Measurements from ENCODE around the gene ATP6V1C2. TPM values are rescaled to one million over a fixed set of nuclear protein-coding genes. Genes with fewer than 3 reads are reported as not detected.
"Not testable (repeated sequence)": the region's sequence is repeated elsewhere in the genome, so short reads cannot be mapped to it uniquely, and the experiment has no call there.

Gene ATP6V1C2
- total RNA-seq, 1 experiment from 2014 or later, result 2.0 TPM

- H3K27me3 ChIP-seq (ENCODE audit: insufficient read depth, low read length), result no peaks in the 10 kb centered on the region
- peaks cover 87% of the 10 kb centered on the region for H3K79me2 ChIP-seq (ENCODE audit: insufficient read depth, low read length)
- no peaks in the 10 kb centered on the region for H3K9me2 ChIP-seq (ENCODE audit: insufficient read depth)
- no peaks in the 10 kb centered on the region for H3K9me3 ChIP-seq (ENCODE audit: control insufficient read depth in 1 of 2, insufficient read depth in 1 of 2, low read depth in 1 of 2, low read length in 2 of 2)
- no peak overlapping the region for H3K9ac ChIP-seq (ENCODE audit: low read length)
- no peak overlapping the region for H3K27ac ChIP-seq (ENCODE audit: low read depth, low read length)
- intact Hi-C loops (cut with micrococcal nuclease), result no loop called here
- TF ChIP-seq FOSL1 (IDR thresholded peaks at IDR 0.05; ENCODE audit: low read depth) (no peak), ZBTB33 (IDR thresholded peaks at IDR 0.05; ENCODE audit: extremely low read depth, insufficient replicate concordance, low read length) (no peak), CTCF (IDR thresholded peaks at IDR 0.05 in 2 of 3, conservative IDR thresholded peaks at IDR 0.05 in 1 of 3; ENCODE audit: borderline replicate concordance in 1 of 3, insufficient read depth in 1 of 3, low read depth in 2 of 3, low read length in 2 of 3) (no peak)
- ChIA-PET RAD21 (ENCODE audit: low non-redundant PET in 1 of 2, low total read pairs in 2 of 2, uncharacterized antibody in 2 of 2, unreplicated experiment in 2 of 2) (no interaction called here), POLR2A (no interaction called here), CTCF (interaction anchor here (1.4 kb wide), 1 partner anchor 17 kb away, joined by 4 read pairs; no protein-coding TSS in a partner anchor)
- DNase-seq (ENCODE audit: low read depth, low spot score) (no peak), ATAC-seq (no peak)
- no TSS peak for BruUV-seq (replicated peaks)
- H4K20me1 ChIP-seq (ENCODE audit: insufficient read depth), result peaks cover 14% of the 10 kb centered on the region; the same call in 1 of the 2 replicates
- H2AFZ ChIP-seq (ENCODE audit: low read depth, low read length, poor library complexity, severe bottlenecking), result no peak overlapping the region
- H3K4me1 ChIP-seq (ENCODE audit: control insufficient read depth in 1 of 2, insufficient read depth in 2 of 2, low read length in 2 of 2), result no peaks in the 10 kb centered on the region
- H3K4me2 ChIP-seq (ENCODE audit: low read length), result no peak overlapping the region
- H3K4me3 ChIP-seq (replicated peaks in 1 of 2; ENCODE audit: low read depth in 1 of 2, low read length in 2 of 2), result no peak overlapping the region
- H3K36me3 ChIP-seq (ENCODE audit: control insufficient read depth in 1 of 2, insufficient read depth in 2 of 2, low read length in 2 of 2), result peaks cover 32 to 39% of the 10 kb centered on the region in 2 experiments
Observed at GRCh38 chr2:10800163-10800562, 78.7 kb downstream of the ATP6V1C2 start.

DNA sequence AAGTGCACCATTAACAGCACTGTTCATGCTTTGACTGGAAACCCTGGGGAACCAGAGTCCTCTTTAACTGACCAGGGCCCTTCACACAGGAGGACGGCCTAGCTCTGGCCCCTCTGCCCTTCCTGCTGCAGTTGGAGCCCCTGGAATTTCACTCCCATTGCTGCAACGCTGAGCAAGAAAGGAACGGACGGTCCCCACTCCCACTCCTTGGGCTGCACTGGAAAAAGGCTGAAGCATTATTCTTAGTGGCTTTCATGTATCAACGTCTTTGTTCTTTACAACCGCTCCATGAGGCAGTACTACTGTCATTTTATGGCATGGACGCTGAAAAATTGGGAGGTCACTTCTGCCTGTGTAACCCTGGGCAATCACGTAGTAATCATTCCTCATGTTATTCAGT, 81.2 kb downstream of the ATP6V1C2 start:
- DNase-seq (ENCODE audit: low read depth, low spot score) (no peak), ATAC-seq (no peak)
- no TSS peak for BruUV-seq (replicated peaks)
- Histone ChIP-seq H3K36me3 (ENCODE audit: control insufficient read depth in 1 of 2, insufficient read depth in 2 of 2, low read length in 2 of 2) (peaks cover 16 to 24% of the 10 kb centered on the region in 2 experiments), H3K27ac (ENCODE audit: low read depth, low read length) (no peak overlapping the region), H3K79me2 (ENCODE audit: insufficient read depth, low read length) (peaks cover 83% of the 10 kb centered on the region), H3K4me3 (replicated peaks in 1 of 2; ENCODE audit: low read depth in 1 of 2, low read length in 2 of 2) (no peak overlapping the region), H3K9me3 (ENCODE audit: control insufficient read depth in 1 of 2, insufficient read depth in 1 of 2, low read depth in 1 of 2, low read length in 2 of 2) (no peaks in the 10 kb centered on the region), H3K9me2 (ENCODE audit: insufficient read depth) (no peaks in the 10 kb centered on the region), H3K27me3 (ENCODE audit: insufficient read depth, low read length) (no peaks in the 10 kb centered on the region), H4K20me1 (ENCODE audit: insufficient read depth) (peaks cover 18% of the 10 kb centered on the region; the same call in 1 of the 2 replicates), H3K9ac (ENCODE audit: low read length) (no peak overlapping the region), H3K4me1 (ENCODE audit: control insufficient read depth in 1 of 2, insufficient read depth in 2 of 2, low read length in 2 of 2) (no peaks in the 10 kb centered on the region), H3K4me2 (ENCODE audit: low read length) (no peak overlapping the region), H2AFZ (ENCODE audit: low read depth, low read length, poor library complexity, severe bottlenecking) (no peak overlapping the region)
- POLR2A ChIA-PET, result no interaction called here
- intact Hi-C loops (cut with micrococcal nuclease), result no loop called here
- RAD21 ChIA-PET (ENCODE audit: low non-redundant PET in 1 of 2, low total read pairs in 2 of 2, uncharacterized antibody in 2 of 2, unreplicated experiment in 2 of 2), result no interaction called here
- TF ChIP-seq ATF3 (IDR thresholded peaks at IDR 0.05) (no peak), CEBPB (IDR thresholded peaks at IDR 0.05; ENCODE audit: low read depth) (no peak)
- CTCF ChIA-PET, result no interaction called here

- CTCF ChIA-PET; H3K4me2 ChIP-seq (ENCODE audit: low read length); intact Hi-C loops (cut with micrococcal nuclease); H3K9me2 ChIP-seq (ENCODE audit: insufficient read depth); H2AFZ ChIP-seq (ENCODE audit: low read depth, low read length, poor library complexity, severe bottlenecking); DNase-seq (ENCODE audit: low read depth, low spot score); H3K9ac ChIP-seq (ENCODE audit: low read length); H3K4me3 ChIP-seq (replicated peaks in 1 of 2; ENCODE audit: low read depth in 1 of 2, low read length in 2 of 2); BruUV-seq (replicated peaks); H3K27ac ChIP-seq (ENCODE audit: low read depth, low read length); H4K20me1 ChIP-seq (ENCODE audit: insufficient read depth); ATAC-seq; RAD21 ChIA-PET (ENCODE audit: low non-redundant PET in 1 of 2, low total read pairs in 2 of 2, uncharacterized antibody in 2 of 2, unreplicated experiment in 2 of 2); H3K9me3 ChIP-seq (ENCODE audit: control insufficient read depth in 1 of 2, insufficient read depth in 1 of 2, low read depth in 1 of 2, low read length in 2 of 2); H3K27me3 ChIP-seq (ENCODE audit: insufficient read depth, low read length); POLR2A ChIA-PET: not testable (repeated sequence)
- peaks cover 83% of the 10 kb centered on the region for H3K79me2 ChIP-seq (ENCODE audit: insufficient read depth, low read length)
- peaks cover 20 to 43% of the 10 kb centered on the region in 2 experiments for H3K36me3 ChIP-seq (ENCODE audit: control insufficient read depth in 1 of 2, insufficient read depth in 2 of 2, low read length in 2 of 2)
- H3K4me1 ChIP-seq (ENCODE audit: control insufficient read depth in 1 of 2, insufficient read depth in 2 of 2, low read length in 2 of 2), result peaks cover 0 to 10% of the 10 kb centered on the region in 2 experiments; a peak in 3 of 4 replicates
Observed at GRCh38 chr2:10805990-10806389, 84.6 kb downstream of the ATP6V1C2 start.

All from HCT116 (cell line).